Parathyroid adenoma (tissue), 2 donors: ENCODE data around the gene CCDC142.
"Not testable (repeated sequence)": the region's sequence is repeated elsewhere in the genome, so short reads cannot be mapped to it uniquely, and the experiment has no call there.

Source experiments
- H2AFZ ChIP-seq: fragments of 300-600 bp; sonication (generic); one replicate; pipeline ENCODE4 v1.7.0; 2017; ENCODE audit warnings: antibody characterized with exemption, mild to moderate bottlenecking
- H3K27ac ChIP-seq: fragments of 300-600 bp; sonication (generic); one replicate; pipeline ENCODE4 v1.7.0; 2017
- H3K27me3 ChIP-seq: fragments of 300-600 bp; sonication (generic); one replicate; pipeline ENCODE4 v1.7.0; 2017; ENCODE audit warnings: low read length; ENCODE audit not compliant: control insufficient read depth, insufficient read depth
- H3K36me3 ChIP-seq: fragments of 300-600 bp; sonication (generic); one replicate; pipeline ENCODE4 v1.7.0; 2017; ENCODE audit warnings: low read length; ENCODE audit not compliant: control insufficient read depth, insufficient read depth
- H3K4me1 ChIP-seq: fragments of 300-600 bp; sonication (generic); one replicate; pipeline ENCODE4 v1.7.0; 2017; ENCODE audit warnings: control low read depth
- H3K4me2 ChIP-seq: fragments of 300-600 bp; sonication (generic); one replicate; pipeline ENCODE4 v1.7.0; 2017; ENCODE audit warnings: low read length
- H3K4me3 ChIP-seq: fragments of 300-600 bp; sonication (generic); one replicate; pipeline ENCODE4 v1.7.0; 2017; ENCODE audit warnings: low read depth, low read length
- H3K79me2 ChIP-seq: fragments of 300-600 bp; sonication (generic); one replicate; pipeline ENCODE4 v1.7.0; 2017; ENCODE audit warnings: control low read depth
- H3K9ac ChIP-seq: fragments of 300-600 bp; sonication (generic); one replicate; pipeline ENCODE4 v1.7.0; 2017; ENCODE audit warnings: mild to moderate bottlenecking
- H3K9me3 ChIP-seq: fragments of 300-600 bp; sonication (generic); one replicate; pipeline ENCODE4 v1.7.0; 2017; ENCODE audit warnings: low read length; ENCODE audit not compliant: control insufficient read depth
- TF ChIP-seq, protein P1 (sequence below): fragments of 300-600 bp; sonication (generic); IDR thresholded peaks from one replicate; pipeline ENCODE4 v1.7.0; 2017; ENCODE audit warnings: antibody characterized with exemption, mild to moderate bottlenecking
- donor health status: primary hyperparathyroidism.

CCDC142 gene

DNA sequence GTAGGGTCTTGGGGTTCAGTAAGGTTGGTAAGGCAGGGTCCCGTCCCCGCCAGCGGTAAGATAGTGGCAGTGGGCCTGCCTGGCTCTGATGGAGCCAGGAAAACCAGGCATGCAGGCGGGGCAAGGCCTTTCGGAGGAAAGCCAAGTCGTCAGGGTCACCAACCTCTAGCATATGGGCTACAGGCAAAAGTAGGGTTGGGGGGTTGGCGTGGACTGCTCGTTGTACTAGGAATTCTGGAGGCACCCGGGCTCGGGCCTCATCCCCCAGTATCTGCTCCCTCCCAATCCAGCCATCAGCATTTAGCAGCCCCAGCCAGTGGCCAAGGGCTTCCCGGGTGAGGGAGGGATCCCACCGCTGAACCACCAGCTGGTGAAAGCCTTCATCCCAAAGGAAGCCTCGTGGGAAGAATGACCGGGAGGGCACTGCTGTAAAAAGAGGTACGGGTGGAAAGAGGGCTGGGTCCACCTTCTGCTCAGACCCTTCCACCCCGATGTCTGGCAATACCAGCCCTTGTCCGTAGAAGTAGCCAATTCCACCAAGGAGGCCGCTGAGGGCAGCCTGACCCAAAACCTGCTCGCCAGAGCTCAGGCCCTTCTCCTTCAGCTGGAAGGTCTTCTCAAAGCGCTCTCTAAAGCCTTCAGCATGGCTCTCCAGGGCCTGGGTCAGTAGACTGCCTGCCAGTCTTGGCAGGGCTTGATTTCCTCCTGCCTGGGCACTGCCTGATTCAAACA lies 20.6 kb downstream of the CCDC142 start:
- no peak overlapping the region for H3K9ac ChIP-seq

DNA sequence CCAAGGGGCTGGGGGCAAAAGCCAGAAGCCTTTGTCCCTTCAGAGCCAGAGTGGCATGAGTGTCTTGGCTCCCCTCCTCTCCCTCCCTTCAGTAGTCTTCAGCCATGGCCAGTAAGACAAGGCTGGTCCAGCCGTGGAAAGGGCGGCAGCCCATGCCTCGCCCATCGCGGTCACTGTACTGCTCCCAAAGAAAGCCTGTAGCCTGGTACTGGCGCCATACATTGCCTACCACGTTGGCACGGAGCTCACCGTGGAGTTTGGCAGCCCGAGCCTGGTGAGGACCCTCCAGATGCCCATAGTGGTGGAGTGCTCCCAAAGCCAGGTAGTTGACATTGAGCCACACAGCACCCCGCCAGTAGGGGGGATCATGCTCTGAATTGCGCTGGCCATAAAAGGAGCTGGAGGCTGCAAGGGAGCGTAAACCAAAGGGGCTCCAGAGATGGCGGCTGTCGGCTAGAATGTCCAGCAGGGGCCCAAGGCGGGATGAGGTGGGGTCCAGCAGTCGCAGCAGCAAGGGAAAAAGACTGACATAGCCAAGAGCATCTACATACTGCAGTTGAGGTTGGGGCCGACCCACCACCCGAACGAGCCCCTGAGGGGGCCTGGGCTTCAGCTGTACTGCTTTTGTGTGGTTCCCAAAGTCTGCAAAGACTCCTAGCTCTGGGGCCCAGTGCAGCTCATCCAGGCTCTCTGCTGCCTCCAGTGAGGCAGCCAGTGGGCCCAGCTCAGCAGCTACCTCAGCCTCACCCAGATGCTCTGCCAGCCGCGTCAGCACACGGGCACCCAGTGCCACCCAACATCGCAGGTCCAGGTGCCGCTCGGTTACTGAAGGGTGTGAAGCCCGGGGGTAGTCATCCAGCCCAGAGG lies 21.4 kb downstream of the CCDC142 start:
- no peak overlapping the region for H3K9ac ChIP-seq
- H3K4me2 ChIP-seq = no peak overlapping the region
- H3K36me3 ChIP-seq = no peaks in the 10 kb centered on the region
- H3K27me3 ChIP-seq = no peaks in the 10 kb centered on the region
- peaks cover 14% of the 10 kb centered on the region for H3K4me1 ChIP-seq
- no peaks in the 10 kb centered on the region for H3K9me3 ChIP-seq
- H3K27ac ChIP-seq = no peak overlapping the region
- no peak overlapping the region for H3K4me3 ChIP-seq
- peaks cover 11% of the 10 kb centered on the region for H3K79me2 ChIP-seq
- no peak overlapping the region for H2AFZ ChIP-seq
- TF ChIP-seq, protein P1, sequence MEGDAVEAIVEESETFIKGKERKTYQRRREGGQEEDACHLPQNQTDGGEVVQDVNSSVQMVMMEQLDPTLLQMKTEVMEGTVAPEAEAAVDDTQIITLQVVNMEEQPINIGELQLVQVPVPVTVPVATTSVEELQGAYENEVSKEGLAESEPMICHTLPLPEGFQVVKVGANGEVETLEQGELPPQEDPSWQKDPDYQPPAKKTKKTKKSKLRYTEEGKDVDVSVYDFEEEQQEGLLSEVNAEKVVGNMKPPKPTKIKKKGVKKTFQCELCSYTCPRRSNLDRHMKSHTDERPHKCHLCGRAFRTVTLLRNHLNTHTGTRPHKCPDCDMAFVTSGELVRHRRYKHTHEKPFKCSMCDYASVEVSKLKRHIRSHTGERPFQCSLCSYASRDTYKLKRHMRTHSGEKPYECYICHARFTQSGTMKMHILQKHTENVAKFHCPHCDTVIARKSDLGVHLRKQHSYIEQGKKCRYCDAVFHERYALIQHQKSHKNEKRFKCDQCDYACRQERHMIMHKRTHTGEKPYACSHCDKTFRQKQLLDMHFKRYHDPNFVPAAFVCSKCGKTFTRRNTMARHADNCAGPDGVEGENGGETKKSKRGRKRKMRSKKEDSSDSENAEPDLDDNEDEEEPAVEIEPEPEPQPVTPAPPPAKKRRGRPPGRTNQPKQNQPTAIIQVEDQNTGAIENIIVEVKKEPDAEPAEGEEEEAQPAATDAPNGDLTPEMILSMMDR = no peak

More for the DNA sequence above, 20.6 kb downstream of the CCDC142 start:
- Histone ChIP-seq H3K9me3 (no peaks in the 10 kb centered on the region), H3K4me2 (no peak overlapping the region), H3K4me1 (peaks cover 9% of the 10 kb centered on the region), H3K27me3 (no peaks in the 10 kb centered on the region), H3K36me3 (no peaks in the 10 kb centered on the region), H3K27ac (no peak overlapping the region), H2AFZ (no peak overlapping the region), H3K79me2 (peaks cover 11% of the 10 kb centered on the region), H3K4me3 (no peak overlapping the region)
- TF ChIP-seq, protein P1 = no peak

DNA sequence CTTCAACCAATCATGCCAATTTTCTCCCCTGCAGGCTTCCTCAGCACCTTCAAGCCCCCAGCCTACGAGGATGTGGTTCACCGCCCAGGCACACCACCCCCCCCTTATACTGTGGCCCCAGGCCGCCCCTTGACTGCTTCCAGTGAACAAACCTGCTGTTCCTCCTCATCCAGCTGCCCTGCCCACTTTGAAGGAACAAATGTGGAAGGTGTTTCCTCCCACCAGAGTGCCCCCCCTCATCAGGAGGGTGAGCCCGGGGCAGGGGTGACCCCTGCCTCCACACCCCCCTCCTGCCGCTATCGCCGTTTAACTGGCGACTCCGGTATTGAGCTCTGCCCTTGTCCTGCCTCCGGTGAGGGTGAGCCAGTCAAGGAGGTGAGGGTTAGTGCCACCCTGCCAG lies 22.6 kb downstream of the CCDC142 start:
- not testable (repeated sequence) for H3K36me3 ChIP-seq, H3K27me3 ChIP-seq, H3K4me3 ChIP-seq, H3K9ac ChIP-seq, H3K9me3 ChIP-seq, H2AFZ ChIP-seq, H3K27ac ChIP-seq, H3K4me2 ChIP-seq
- Histone ChIP-seq H3K4me1 (peaks cover 26% of the 10 kb centered on the region), H3K79me2 (peaks cover 15% of the 10 kb centered on the region)

DNA sequence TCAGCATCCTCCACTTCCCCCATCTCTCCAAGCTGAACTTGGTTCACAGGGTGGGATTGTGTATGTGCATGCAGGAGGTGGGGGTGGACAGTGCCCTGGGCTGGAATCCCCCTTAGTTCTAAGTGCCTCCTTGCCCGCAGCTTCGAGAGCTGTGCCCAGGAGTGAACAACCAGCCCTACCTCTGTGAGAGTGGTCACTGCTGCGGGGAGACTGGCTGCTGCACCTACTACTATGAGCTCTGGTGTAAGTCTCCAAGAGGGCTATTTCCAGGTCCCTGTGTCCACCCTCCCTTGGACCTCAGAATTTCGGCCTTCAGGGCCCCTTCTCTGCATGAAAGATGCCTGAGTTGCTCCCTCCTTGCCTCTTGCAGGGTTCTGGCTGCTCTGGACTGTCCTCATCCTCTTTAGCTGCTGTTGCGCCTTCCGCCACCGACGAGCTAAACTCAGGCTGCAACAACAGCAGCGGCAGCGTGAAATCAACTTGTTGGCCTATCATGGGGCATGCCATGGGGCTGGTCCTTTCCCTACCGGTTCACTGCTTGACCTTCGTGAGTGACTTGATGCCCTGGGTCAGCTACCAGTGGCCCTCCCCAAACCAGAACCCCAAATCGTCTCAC lies 23.2 kb downstream of the CCDC142 start:
- H3K4me2 ChIP-seq, H3K9me3 ChIP-seq, H3K9ac ChIP-seq, H3K27ac ChIP-seq, H2AFZ ChIP-seq, H3K27me3 ChIP-seq, H3K36me3 ChIP-seq: not testable (repeated sequence)
- peaks cover 26% of the 10 kb centered on the region for H3K4me1 ChIP-seq
- H3K4me3 ChIP-seq = peak overlapping the region; percentile 90
- H3K79me2 ChIP-seq = peaks cover 13% of the 10 kb centered on the region

DNA sequence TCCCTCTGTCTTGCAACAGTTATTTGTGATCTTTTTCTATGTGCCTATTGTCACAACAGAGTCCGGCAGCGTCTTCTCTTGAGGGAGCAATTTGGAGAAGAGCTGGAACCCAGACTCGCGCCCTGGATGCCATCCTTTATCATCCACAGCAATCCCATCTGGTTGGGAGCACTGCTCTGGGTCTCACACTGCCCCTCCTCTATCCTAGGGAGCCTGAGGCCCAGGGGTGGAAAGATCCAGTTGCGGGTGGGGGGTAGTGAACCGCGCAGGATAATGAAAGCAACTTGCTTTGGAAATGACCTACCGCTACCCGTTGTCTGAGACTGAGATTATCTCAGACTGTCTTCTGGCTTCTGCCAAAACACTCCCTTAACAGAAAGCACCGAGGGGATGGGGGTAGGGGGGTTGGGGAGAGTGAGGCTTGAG lies 23.8 kb downstream of the CCDC142 start:
- TF ChIP-seq, protein P1 = no peak
- Histone ChIP-seq H3K4me2 (peak overlapping the region; percentile 93), H3K36me3 (no peaks in the 10 kb centered on the region), H3K27ac (peak overlapping the region; percentile 86), H3K79me2 (peaks cover 7% of the 10 kb centered on the region), H3K9me3 (no peaks in the 10 kb centered on the region), H3K4me3 (peak overlapping the region; percentile 90), H3K27me3 (no peaks in the 10 kb centered on the region), H2AFZ (peak overlapping the region; percentile 77), H3K4me1 (peaks cover 24% of the 10 kb centered on the region), H3K9ac (peak overlapping the region; percentile 63)
